Measurements from ENCODE around the gene CHMP2A.

CHMP2A gene

DNA sequence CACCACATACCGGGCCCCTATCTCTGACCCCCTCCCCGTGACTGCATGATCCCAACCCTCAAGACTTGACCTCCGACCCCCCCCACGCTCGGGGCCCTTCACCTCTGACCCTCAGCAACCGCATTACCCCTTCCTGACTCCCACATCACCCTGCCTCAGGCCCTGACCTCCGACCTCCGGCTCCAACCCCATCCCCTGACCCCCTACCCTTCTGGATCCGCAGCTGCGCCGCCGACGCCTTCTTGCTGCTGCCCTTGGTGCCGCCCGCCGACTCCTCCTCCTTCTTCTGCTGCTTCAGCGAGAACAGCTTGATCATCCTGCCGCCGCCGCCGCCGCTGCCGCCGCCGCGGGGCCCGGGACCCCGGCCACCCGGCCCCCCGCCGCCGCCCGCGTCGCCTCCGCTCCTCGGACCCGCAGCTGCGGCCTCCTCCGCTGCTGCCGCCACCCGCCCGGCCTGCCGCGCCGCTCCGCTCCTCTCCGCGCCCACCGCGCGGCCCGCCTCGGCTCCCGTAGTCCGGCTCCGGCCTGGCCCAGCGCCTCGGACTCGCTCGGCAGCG lies 3.2 kb upstream of the CHMP2A start, which contains the start of gene UBE2M:
Gene UBE2M, minus strand, starts transcription at position 546 of the 557 bp plus-strand sequence. Its CDS starts 230 bp downstream, at position 316.
- H3K4me3 ChIP-seq (ENCODE audit: low read length, poor library complexity, severe bottlenecking): peak within 1 kb of the TSS; percentile 90
- H3K4me2 ChIP-seq (ENCODE audit: low read depth, low read length, poor library complexity, severe bottlenecking): peak within 1 kb of the TSS; percentile 96
- TF ChIP-seq EZH2phosphoT487 (IDR thresholded peaks at IDR 0.05; ENCODE audit: borderline replicate concordance): no peak
- TF ChIP-seq, protein P1, sequence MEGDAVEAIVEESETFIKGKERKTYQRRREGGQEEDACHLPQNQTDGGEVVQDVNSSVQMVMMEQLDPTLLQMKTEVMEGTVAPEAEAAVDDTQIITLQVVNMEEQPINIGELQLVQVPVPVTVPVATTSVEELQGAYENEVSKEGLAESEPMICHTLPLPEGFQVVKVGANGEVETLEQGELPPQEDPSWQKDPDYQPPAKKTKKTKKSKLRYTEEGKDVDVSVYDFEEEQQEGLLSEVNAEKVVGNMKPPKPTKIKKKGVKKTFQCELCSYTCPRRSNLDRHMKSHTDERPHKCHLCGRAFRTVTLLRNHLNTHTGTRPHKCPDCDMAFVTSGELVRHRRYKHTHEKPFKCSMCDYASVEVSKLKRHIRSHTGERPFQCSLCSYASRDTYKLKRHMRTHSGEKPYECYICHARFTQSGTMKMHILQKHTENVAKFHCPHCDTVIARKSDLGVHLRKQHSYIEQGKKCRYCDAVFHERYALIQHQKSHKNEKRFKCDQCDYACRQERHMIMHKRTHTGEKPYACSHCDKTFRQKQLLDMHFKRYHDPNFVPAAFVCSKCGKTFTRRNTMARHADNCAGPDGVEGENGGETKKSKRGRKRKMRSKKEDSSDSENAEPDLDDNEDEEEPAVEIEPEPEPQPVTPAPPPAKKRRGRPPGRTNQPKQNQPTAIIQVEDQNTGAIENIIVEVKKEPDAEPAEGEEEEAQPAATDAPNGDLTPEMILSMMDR (conservative IDR thresholded peaks at IDR 0.05; ENCODE audit: low read length): no peak
- peaks cover 9% of the 10 kb centered on the region; the same call in 1 of the 2 replicates for H3K36me3 ChIP-seq (ENCODE audit: insufficient read depth, low read length)
- peaks cover 18% of the 10 kb centered on the region; the same call in 1 of the 2 replicates for H3F3A ChIP-seq (ENCODE audit: low read depth)
- H2AFZ ChIP-seq (ENCODE audit: low read length): peak within 1 kb of the TSS; percentile 71; the same call in 1 of the 2 replicates
- no peaks in the 10 kb centered on the region for H3K9me2 ChIP-seq (replicated peaks; ENCODE audit: low read depth, low read length)
- no peaks in the 10 kb centered on the region for H3K9me3 ChIP-seq (ENCODE audit: insufficient read depth, low read depth, low read length)
- H3K79me2 ChIP-seq (ENCODE audit: insufficient read depth, low read length): peaks cover 59% of the 10 kb centered on the region
- H4K20me1 ChIP-seq (ENCODE audit: insufficient read depth, low read length, poor library complexity, severe bottlenecking): peaks cover 41% of the 10 kb centered on the region
- peaks cover 42% of the 10 kb centered on the region for H3K4me1 ChIP-seq (ENCODE audit: insufficient read depth, low read length, poor library complexity, severe bottlenecking)
- H3K27me3 ChIP-seq (ENCODE audit: insufficient read depth, low read length, poor library complexity, severe bottlenecking): no peaks in the 10 kb centered on the region
- H3K9ac ChIP-seq (ENCODE audit: low read depth, low read length, poor library complexity, severe bottlenecking): peak within 1 kb of the TSS; percentile 99

DNA sequence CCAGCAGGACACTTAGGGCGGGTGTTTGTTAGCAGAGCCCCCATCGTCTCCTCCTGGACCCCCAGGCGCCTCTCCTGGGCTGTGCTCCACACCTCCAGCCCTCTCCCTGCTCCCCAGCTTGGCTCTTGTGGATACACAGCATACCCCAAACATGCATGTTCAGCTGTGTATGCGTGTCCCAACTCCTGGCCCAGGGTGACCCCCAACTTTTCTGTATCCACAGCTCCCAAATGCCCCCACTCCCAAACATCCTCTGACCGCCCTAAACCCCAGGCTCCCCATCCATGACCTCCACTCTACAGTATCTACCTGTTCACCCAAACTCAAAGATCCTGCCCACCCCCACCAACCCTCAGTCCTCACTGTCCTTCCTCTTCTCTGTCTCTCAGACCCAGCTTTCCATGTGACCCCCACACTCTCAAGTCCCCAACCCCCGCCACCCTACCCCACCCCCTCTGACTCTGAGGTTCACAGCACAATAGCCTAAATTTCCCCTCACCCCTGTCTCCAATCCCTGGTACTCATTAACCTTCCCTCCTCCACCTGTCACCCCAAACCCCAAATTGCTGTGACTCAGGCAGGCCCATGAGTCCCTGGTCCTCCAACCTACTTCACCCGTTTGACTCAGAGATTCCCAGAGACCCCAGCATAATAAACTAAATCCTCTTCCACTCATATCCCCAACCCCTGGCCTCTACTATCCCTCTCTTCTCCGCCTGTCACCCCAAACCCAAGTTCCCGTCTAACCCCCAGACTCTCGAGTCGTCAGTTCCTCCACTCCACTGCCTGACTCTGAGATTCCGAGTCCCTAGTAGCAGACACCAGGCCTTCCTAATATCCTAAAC lies 2.5 kb upstream of the CHMP2A start:
- H3K36me3 ChIP-seq (ENCODE audit: insufficient read depth, low read length): peaks cover 15% of the 10 kb centered on the region; the same call in 1 of the 2 replicates
- H3K9ac ChIP-seq (ENCODE audit: low read depth, low read length, poor library complexity, severe bottlenecking): peak overlapping the region; percentile 99
- H3K79me2 ChIP-seq (ENCODE audit: insufficient read depth, low read length): peaks cover 66% of the 10 kb centered on the region
- peak overlapping the region; percentile 86 for H3K4me2 ChIP-seq (ENCODE audit: low read depth, low read length, poor library complexity, severe bottlenecking)
- H4K20me1 ChIP-seq (ENCODE audit: insufficient read depth, low read length, poor library complexity, severe bottlenecking): peaks cover 46% of the 10 kb centered on the region
- H3K4me3 ChIP-seq (ENCODE audit: low read length, poor library complexity, severe bottlenecking): peak overlapping the region; percentile 90
- H3K9me2 ChIP-seq (replicated peaks; ENCODE audit: low read depth, low read length): no peaks in the 10 kb centered on the region
- H3K9me3 ChIP-seq (ENCODE audit: insufficient read depth, low read depth, low read length): no peaks in the 10 kb centered on the region
- peaks cover 42% of the 10 kb centered on the region for H3K4me1 ChIP-seq (ENCODE audit: insufficient read depth, low read length, poor library complexity, severe bottlenecking)
- TF ChIP-seq, protein P1 (conservative IDR thresholded peaks at IDR 0.05; ENCODE audit: low read length): no peak
- no peak for TF ChIP-seq EZH2phosphoT487 (IDR thresholded peaks at IDR 0.05; ENCODE audit: borderline replicate concordance)
- no peaks in the 10 kb centered on the region for H3K27me3 ChIP-seq (ENCODE audit: insufficient read depth, low read length, poor library complexity, severe bottlenecking)
- peaks cover 20% of the 10 kb centered on the region; the same call in 1 of the 2 replicates for H3F3A ChIP-seq (ENCODE audit: low read depth)
- H2AFZ ChIP-seq (ENCODE audit: low read length): no peak overlapping the region

DNA sequence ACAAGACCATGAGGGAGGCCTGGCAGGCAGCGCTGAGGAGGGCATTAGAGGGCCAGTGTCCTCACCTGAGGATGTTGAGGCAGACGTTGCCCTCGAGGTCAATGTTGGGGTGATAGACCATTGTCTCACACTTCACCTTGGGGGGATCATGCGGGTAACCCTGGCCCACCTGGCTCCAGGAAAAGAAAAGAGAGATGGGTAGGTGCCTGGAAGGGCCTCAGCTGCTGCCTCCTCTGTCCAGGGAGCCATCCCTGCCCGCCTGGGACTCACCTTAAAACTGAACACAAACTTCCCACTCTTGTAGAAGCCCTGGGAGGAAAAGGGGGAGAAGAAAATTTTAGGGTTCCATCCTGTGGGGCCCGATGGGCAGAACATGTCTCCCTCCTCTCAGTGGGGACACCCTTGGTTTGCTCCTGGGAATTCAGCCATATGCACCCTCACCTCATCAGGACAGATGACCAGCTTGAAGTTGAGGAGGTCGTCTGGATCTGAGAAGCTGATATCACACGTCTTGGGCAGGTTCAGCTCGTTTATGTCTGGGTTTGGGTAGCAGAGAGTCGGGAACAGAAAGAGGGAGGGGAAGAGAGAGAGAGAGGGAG lies 1.8 kb upstream of the CHMP2A start:
- peaks cover 73% of the 10 kb centered on the region for H3K79me2 ChIP-seq (ENCODE audit: insufficient read depth, low read length)
- peak overlapping the region; percentile 99 for H3K9ac ChIP-seq (ENCODE audit: low read depth, low read length, poor library complexity, severe bottlenecking)
- H4K20me1 ChIP-seq (ENCODE audit: insufficient read depth, low read length, poor library complexity, severe bottlenecking): peaks cover 52% of the 10 kb centered on the region
- no peaks in the 10 kb centered on the region for H3K9me2 ChIP-seq (replicated peaks; ENCODE audit: low read depth, low read length)
- peak overlapping the region; percentile 90 for H3K4me3 ChIP-seq (ENCODE audit: low read length, poor library complexity, severe bottlenecking)
- H3K27me3 ChIP-seq (ENCODE audit: insufficient read depth, low read length, poor library complexity, severe bottlenecking): no peaks in the 10 kb centered on the region
- H3F3A ChIP-seq (ENCODE audit: low read depth): peaks cover 26% of the 10 kb centered on the region; the same call in 1 of the 2 replicates
- peaks cover 22% of the 10 kb centered on the region; the same call in 1 of the 2 replicates for H3K36me3 ChIP-seq (ENCODE audit: insufficient read depth, low read length)
- H3K9me3 ChIP-seq (ENCODE audit: insufficient read depth, low read depth, low read length): no peaks in the 10 kb centered on the region
- no peak overlapping the region for H2AFZ ChIP-seq (ENCODE audit: low read length)
- TF ChIP-seq EZH2phosphoT487 (IDR thresholded peaks at IDR 0.05; ENCODE audit: borderline replicate concordance): no peak
- TF ChIP-seq, protein P1 (conservative IDR thresholded peaks at IDR 0.05; ENCODE audit: low read length): no peak
- H3K4me1 ChIP-seq (ENCODE audit: insufficient read depth, low read length, poor library complexity, severe bottlenecking): peaks cover 42% of the 10 kb centered on the region
- peak overlapping the region; percentile 86 for H3K4me2 ChIP-seq (ENCODE audit: low read depth, low read length, poor library complexity, severe bottlenecking)

Measured in Loucy (cell line).